IMR-90 (cell line): ENCODE data around the gene KCNH6. TPM values are rescaled to one million over a fixed set of nuclear protein-coding genes. Genes with fewer than 3 reads are reported as not detected.

Experiments
- ATAC-seq: fragments of 200-7000 bp; cut with Tn5 transposase; 2 replicates; pipeline ENCODE4 v1.9.1; 2020; ENCODE audit warnings: low read depth, mild to moderate bottlenecking, moderate library complexity
- BruUV-seq: library from RNA; stranded (reverse); fragments of 400-500 nt; replicated peaks from 2 replicates; lab custom pipeline; 2021; lab: Mats Ljungman, UMichigan
- CTCF ChIA-PET: fragments of 300-600 bp; formaldehyde crosslinking; extraction: SDS; loops from one replicate; lab custom pipeline; 2021; ENCODE audit warnings: antibody characterized with exemption; lab: Yijun Ruan, JAX
- POLR2A ChIA-PET: fragments of 300-600 bp; sonication (Branson Sonifier 250); formaldehyde crosslinking; loops from one replicate; lab custom pipeline; 2022; ENCODE audit warnings: antibody characterized with exemption; ENCODE audit not compliant: unreplicated experiment; lab: Charles Lee
- DNase-seq: peaks from one replicate; pipeline ENCODE4 v3.0.0; 2013
- H2AFZ ChIP-seq: replicated peaks from 2 replicates; pipeline ENCODE3; 2013; ENCODE audit warnings: low read length, mild to moderate bottlenecking; ENCODE audit not compliant: poor library complexity
- H2AK5ac ChIP-seq: 2 replicates; pipeline ENCODE4 v1.6.1; 2013; ENCODE audit warnings: low read depth, low read length, inconsistent platforms
- H2AK9ac ChIP-seq: replicated peaks from 2 replicates; pipeline ENCODE3; 2013; ENCODE audit warnings: mild to moderate bottlenecking, low read depth, low read length, moderate library complexity; ENCODE audit not compliant: poor library complexity
- H2BK120ac ChIP-seq: 2 replicates; pipeline ENCODE4 v1.6.1; 2013; ENCODE audit warnings: low read depth, low read length, inconsistent platforms
- H2BK15ac ChIP-seq: 3 replicates; pipeline ENCODE4 v1.6.1; 2013; ENCODE audit warnings: low read depth, low read length, inconsistent platforms
- H2BK20ac ChIP-seq: 2 replicates; pipeline ENCODE4 v1.6.1; 2013; ENCODE audit warnings: low read depth, mild to moderate bottlenecking, inconsistent platforms, low read length, moderate library complexity
- H2BK5ac ChIP-seq: 2 replicates; pipeline ENCODE4 v1.6.1; 2013; ENCODE audit warnings: mild to moderate bottlenecking, low read depth, low read length, inconsistent platforms; ENCODE audit not compliant: poor library complexity, severe bottlenecking
- H3K14ac ChIP-seq: replicated peaks from 2 replicates; pipeline ENCODE4 v1.6.1; 2013; ENCODE audit warnings: low read depth, low read length, inconsistent platforms
- H3K18ac ChIP-seq: 2 replicates; pipeline ENCODE4 v1.6.1; 2013; ENCODE audit warnings: low read depth, low read length, control low read depth
- H3K23ac ChIP-seq: 2 replicates; pipeline ENCODE4 v1.6.1; 2013; ENCODE audit warnings: low read depth, low read length, inconsistent platforms
- H3K27ac ChIP-seq: 2 replicates; pipeline ENCODE4 v1.5.1; 2013; ENCODE audit warnings: mild to moderate bottlenecking, control low read depth, low read length; ENCODE audit not compliant: insufficient read depth
- H3K27me3 ChIP-seq: 2 replicates; pipeline ENCODE4 v1.6.1; 2013; ENCODE audit warnings: low read length; ENCODE audit not compliant: control insufficient read depth, insufficient read depth
- H3K36me3 ChIP-seq: 2 replicates; pipeline ENCODE4 v1.6.1; 2013; ENCODE audit warnings: low read length, mixed read lengths; ENCODE audit not compliant: control insufficient read depth, insufficient read depth
- H3K4ac ChIP-seq: 2 replicates; pipeline ENCODE4 v1.6.1; 2013; ENCODE audit warnings: low read depth, low read length, inconsistent platforms
- H3K4me1 ChIP-seq: 2 replicates; pipeline ENCODE4 v1.6.1; 2013; ENCODE audit warnings: low read length, mixed read lengths; ENCODE audit not compliant: control insufficient read depth, insufficient read depth
- H3K4me2 ChIP-seq: 2 replicates; pipeline ENCODE4 v1.6.1; 2013; ENCODE audit warnings: low read depth, mild to moderate bottlenecking, control low read depth, low read length, moderate library complexity
- H3K4me3 ChIP-seq: 2 replicates; pipeline ENCODE4 v1.5.1; 2013; ENCODE audit warnings: low read depth, mild to moderate bottlenecking, control low read depth, low read length, moderate library complexity; ENCODE audit not compliant: insufficient read depth
- H3K56ac ChIP-seq: 2 replicates; pipeline ENCODE4 v1.6.1; 2013; ENCODE audit warnings: low read length, inconsistent platforms; ENCODE audit not compliant: insufficient read depth; ENCODE audit errors: extremely low read depth
- H3K79me1 ChIP-seq, 2 experiments: 2 replicates each; pipeline ENCODE4 v1.6.1; 2013; ENCODE audit warnings: low read length in 2 of 2, inconsistent platforms in 1 of 2, low read depth in 1 of 2
- H3K9ac ChIP-seq: 2 replicates; pipeline ENCODE4 v1.6.1; 2013; ENCODE audit warnings: low read depth, low read length, control low read depth
- H3K9me1 ChIP-seq: 2 replicates; pipeline ENCODE4 v1.6.1; 2013; ENCODE audit warnings: low read length, inconsistent platforms; ENCODE audit not compliant: insufficient read depth
- H3K9me3 ChIP-seq: 2 replicates; pipeline ENCODE4 v1.6.1; 2013; ENCODE audit warnings: low read length; ENCODE audit not compliant: control insufficient read depth, insufficient read depth
- H4K20me1 ChIP-seq: 2 replicates; pipeline ENCODE4 v1.6.1; 2013; ENCODE audit warnings: low read length, inconsistent platforms; ENCODE audit not compliant: insufficient read depth
- H4K5ac ChIP-seq: 2 replicates; pipeline ENCODE4 v1.6.1; 2013; ENCODE audit warnings: mild to moderate bottlenecking, low read depth, low read length, control low read depth
- H4K8ac ChIP-seq, 2 experiments: 2 replicates each; pipeline ENCODE4 v1.6.1; 2013; ENCODE audit warnings: low read depth in 2 of 2, low read length in 2 of 2, control low read depth in 1 of 2, inconsistent platforms in 1 of 2
- H4K91ac ChIP-seq: 2 replicates; pipeline ENCODE4 v1.6.1; 2013; ENCODE audit warnings: low read depth, low read length, inconsistent platforms; ENCODE audit not compliant: insufficient read depth
- BHLHE40 ChIP-seq: fragments of 150-350 bp; IDR thresholded peaks from 2 replicates; pipeline ENCODE4 v1.6.1; 2016; ENCODE audit warnings: mild to moderate bottlenecking, low read depth, low read length
- CHD1 ChIP-seq: IDR thresholded peaks from 2 replicates; pipeline ENCODE4 v1.6.1; 2012; ENCODE audit warnings: low read depth, low read length, improper control_type of control experiment
- ELK1 ChIP-seq: fragments of 150-350 bp; IDR thresholded peaks from 2 replicates; pipeline ENCODE4 v1.6.1; 2016; ENCODE audit warnings: low read depth, mild to moderate bottlenecking, low read length, moderate library complexity, borderline replicate concordance
- FOS ChIP-seq: fragments of 150-350 bp; IDR thresholded peaks from 2 replicates; pipeline ENCODE4 v1.6.1; 2016; ENCODE audit warnings: low read depth, low read length
- MAZ ChIP-seq: IDR thresholded peaks from 2 replicates; pipeline ENCODE4 v1.6.1; 2012; ENCODE audit warnings: low read depth, mild to moderate bottlenecking, low read length, improper control_type of control experiment, moderate library complexity, borderline replicate concordance
- NFE2L2 ChIP-seq: fragments of 150-350 bp; IDR thresholded peaks from 2 replicates; pipeline ENCODE4 v1.6.1; 2016; ENCODE audit warnings: low read depth, mild to moderate bottlenecking, low read length
- POLR2A ChIP-seq: IDR thresholded peaks from 2 replicates; pipeline ENCODE4 v1.6.1; 2012; ENCODE audit warnings: mild to moderate bottlenecking, low read depth, low read length
- RCOR1 ChIP-seq: IDR thresholded peaks from 2 replicates; pipeline ENCODE4 v1.6.1; 2012; ENCODE audit warnings: mild to moderate bottlenecking, low read length, improper control_type of control experiment; ENCODE audit not compliant: insufficient replicate concordance
- RFX5 ChIP-seq: IDR thresholded peaks from 2 replicates; pipeline ENCODE4 v1.8.0; 2012; ENCODE audit warnings: low read depth, mild to moderate bottlenecking, low read length, moderate library complexity
- WGBS, 2 experiments: methylation state at CpG; one replicate each; pipeline versions ENCODE4 v1.1.5 to v1.1.7; 2013; ENCODE audit warnings: missing lambda C conversion rate in 2 of 2; ENCODE audit not compliant: insufficient read length in 1 of 2; ENCODE audit errors: extremely low coverage in 2 of 2; 5-methylcytosine and 5-hydroxymethylcytosine counted together
- dilution Hi-C: fragments of 300-500 bp; cut with HindIII; formaldehyde crosslinking; loops from one replicate; pipeline ENCODE4 v1.14.3; 2018; ENCODE audit warnings: low sequenced_read_pairs; ENCODE audit not compliant: unreplicated experiment
- in situ Hi-C: fragments of 300-500 bp; cut with MboI; formaldehyde crosslinking; loops from 3 replicates; pipeline ENCODE4 v1.14.3; 2019; ENCODE audit warnings: low sequenced_read_pairs, inconsistent platforms, mixed read lengths
- intact Hi-C: fragments of 100-400 bp; cut with micrococcal nuclease; formaldehyde crosslinking; loops from 2 replicates; pipeline ENCODE4 v1.10.0; 2022
- polyA plus RNA-seq, 3 experiments: library from polyadenylated mRNA; depleted of rRNA; stranded (reverse); fragments of >200 nt; gene quantifications; 2 replicates each; pipeline ENCODE4 v1.2.3, GENCODE V29; 2012; ENCODE audit warnings: low replicate concordance in 1 of 3
- total RNA-seq: library from RNA; depleted of rRNA; stranded (reverse); fragments of >200 nt; gene quantifications from 2 replicates; pipeline ENCODE4 v1.2.3, GENCODE V29; 2012

KCNH6 gene
- total and polyA plus RNA-seq, 2 of the 4 experiments (the other 2 are of a cell fraction), result 0.17 to 0.18 TPM

GRCh38 chr17:63494300-63494928, 28.7 kb upstream of the KCNH6 start:
- intact Hi-C loops, result no loop called here
- H3K27ac ChIP-seq, result no peak overlapping the region

More at GRCh38 chr17:63494300-63494928, 28.7 kb upstream of the KCNH6 start:
- H3K4me2 ChIP-seq, result no peak overlapping the region
- DNase-seq, result peak; percentile 47
- peaks cover 6% of the 10 kb centered on the region; the same call in 1 of the 2 replicates for H3K27me3 ChIP-seq
- H2AFZ ChIP-seq, result peak overlapping the region; percentile 14
- TF ChIP-seq BHLHE40, result no peak
- TF ChIP-seq ELK1, result no peak
- TF ChIP-seq RCOR1, result no peak
- TF ChIP-seq RFX5, result no peak
- TF ChIP-seq CHD1, result no peak
- no peak for TF ChIP-seq FOS
- no peak for TF ChIP-seq MAZ
- no peak for TF ChIP-seq POLR2A
- TF ChIP-seq NFE2L2, result no peak
- peak overlapping the region; percentile 85 for H2AK5ac ChIP-seq
- no peaks in the 10 kb centered on the region for H3K36me3 ChIP-seq
- peaks cover 19% of the 10 kb centered on the region for H3K9me1 ChIP-seq
- H3K56ac ChIP-seq, result no peak overlapping the region
- no peak overlapping the region for H3K4me3 ChIP-seq
- H2BK120ac ChIP-seq, result peak overlapping the region; percentile 98
- H4K91ac ChIP-seq, result peak overlapping the region; percentile 73; the same call in 1 of the 2 replicates
- CTCF ChIA-PET, result no interaction called here
- no peaks in the 10 kb centered on the region for H3K9me3 ChIP-seq
- H4K20me1 ChIP-seq, result no peaks in the 10 kb centered on the region
- peak overlapping the region; percentile 98 for H3K4ac ChIP-seq
- H3K79me1 ChIP-seq, result no peaks in the 10 kb centered on the region
- peak overlapping the region; percentile 79 for H2BK15ac ChIP-seq
- no peak overlapping the region for H3K9ac ChIP-seq
- H4K8ac ChIP-seq, result peak overlapping the region in 1 of 2 experiments; percentile 65; a peak in 1 of 4 replicates
- peak overlapping the region; percentile 53; the same call in 1 of the 2 replicates for H3K23ac ChIP-seq
- peak overlapping the region; percentile 63 for H2AK9ac ChIP-seq
- H3K14ac ChIP-seq, result peak overlapping the region; percentile 84
- peak overlapping the region; percentile 42; the same call in 1 of the 2 replicates for H3K18ac ChIP-seq
- no peak for ATAC-seq
- peak overlapping the region; percentile 43 for H2BK5ac ChIP-seq
- dilution Hi-C loops (no loop called here), in situ Hi-C loops (no loop called here)
- H4K5ac ChIP-seq, result no peak overlapping the region
- peak overlapping the region; percentile 77 for H2BK20ac ChIP-seq
- 87% methylated on average over 3 of the region's 12 CpGs; no CpG with 5 or more reads in 1 of the 2 experiments for WGBS, 2 experiments
- no TSS peak for BruUV-seq
- POLR2A ChIA-PET, result no interaction called here
- H3K4me1 ChIP-seq, result peaks cover 25% of the 10 kb centered on the region
